Erythroblast (primary cell): ENCODE data around the gene MUC12.
"Not testable (repeated sequence)": the region's sequence is repeated elsewhere in the genome, so short reads cannot be mapped to it uniquely, and the experiment has no call there.

ENCODE experiments used
- DNase-seq, 2 experiments: peaks; one replicate each; lab custom pipeline; 2025; lab: John Stamatoyannopoulos, UW
- GATA1 ChIP-seq: IDR thresholded peaks from 2 replicates; pipeline ENCODE4 v1.6.1; 2011; ENCODE audit warnings: low read depth, mild to moderate bottlenecking, control low read depth, low read length, moderate library complexity
- POLR2A ChIP-seq: IDR thresholded peaks from 2 replicates; pipeline ENCODE4 v1.6.1; 2011; ENCODE audit warnings: mild to moderate bottlenecking, low read length

MUC12 gene

GRCh38 chr7:100966542-100967291 is 2.6 kb upstream of the MUC12 start:
- no peak for DNase-seq
- TF ChIP-seq GATA1 (no peak), POLR2A (no peak)

- TF ChIP-seq GATA1 (no peak), POLR2A (no peak)
- no peak for DNase-seq
Observed at GRCh38 chr7:100967292-100967863, 2.0 kb upstream of the MUC12 start.

DNA sequence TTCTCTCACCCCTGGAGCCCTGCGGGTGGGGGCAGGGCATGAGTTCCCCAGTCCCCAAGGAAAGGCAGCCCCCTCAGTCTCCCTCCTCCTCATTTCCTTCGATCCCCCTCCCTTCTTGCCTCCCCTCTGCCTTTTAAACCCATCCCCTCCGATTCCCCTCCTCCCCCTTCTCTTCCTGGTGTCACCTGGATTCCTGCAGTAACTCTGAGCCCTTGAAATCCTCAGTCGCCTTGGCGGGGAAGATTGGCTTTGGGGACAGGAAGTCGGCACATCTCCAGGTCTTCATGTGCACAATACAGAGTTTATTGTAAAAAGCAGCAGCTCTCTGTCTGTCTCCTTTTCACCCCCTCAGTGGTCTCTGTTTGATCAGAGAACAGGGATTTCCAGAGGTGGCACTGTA is 1.3 kb upstream of the MUC12 start:
- DNase-seq: no peak
- TF ChIP-seq GATA1 (no peak), POLR2A (no peak)

- no peak for DNase-seq
- TF ChIP-seq POLR2A: no peak
- TF ChIP-seq GATA1: no peak
Observed at GRCh38 chr7:100968650-100969049, 715 bp upstream of the MUC12 start.

DNA sequence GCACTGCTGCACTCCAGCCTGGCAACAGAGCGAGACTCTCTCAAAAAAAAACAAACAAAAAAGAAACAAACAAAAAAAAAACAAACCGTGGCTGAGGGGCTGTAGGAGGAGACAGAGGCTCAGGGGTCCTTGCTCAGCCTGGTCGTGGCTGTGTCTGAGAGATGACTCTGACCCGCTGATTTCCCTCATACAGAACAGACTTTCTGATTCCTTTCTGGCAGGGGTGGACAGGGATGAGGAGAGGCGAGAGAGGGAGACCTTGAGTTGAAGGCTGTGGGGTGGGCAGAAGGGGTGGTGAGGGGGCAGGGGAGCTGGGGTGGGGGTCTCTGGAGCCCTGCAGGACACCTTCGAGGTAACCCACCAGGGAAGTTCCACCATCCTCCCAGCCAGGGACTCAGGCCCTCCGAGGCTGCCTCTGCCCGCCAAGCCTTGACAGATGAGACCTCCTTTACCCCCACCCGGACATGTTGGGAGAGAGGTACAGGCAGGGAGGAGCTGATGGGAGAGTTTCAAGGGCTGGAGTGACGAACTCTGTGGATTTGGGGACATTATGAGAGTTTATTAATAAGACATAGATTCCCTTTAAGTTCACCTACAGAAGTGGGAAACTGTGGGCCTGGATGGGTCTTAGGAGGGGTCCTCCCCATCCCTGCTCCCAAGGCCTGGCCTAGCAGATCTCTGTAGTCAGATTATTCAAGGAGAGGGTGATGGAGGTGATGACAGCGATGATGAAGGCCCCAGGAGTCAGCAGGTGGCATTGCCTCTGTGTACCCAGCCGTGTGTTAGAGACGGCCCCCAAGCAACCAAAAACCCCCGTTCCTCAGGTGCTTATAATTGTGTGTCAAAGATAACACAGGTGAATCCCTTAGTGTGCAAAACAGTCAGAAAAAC is 2.0 kb downstream of the MUC12 start:
- no peak for DNase-seq
- TF ChIP-seq GATA1 (no peak), POLR2A (no peak)

DNA sequence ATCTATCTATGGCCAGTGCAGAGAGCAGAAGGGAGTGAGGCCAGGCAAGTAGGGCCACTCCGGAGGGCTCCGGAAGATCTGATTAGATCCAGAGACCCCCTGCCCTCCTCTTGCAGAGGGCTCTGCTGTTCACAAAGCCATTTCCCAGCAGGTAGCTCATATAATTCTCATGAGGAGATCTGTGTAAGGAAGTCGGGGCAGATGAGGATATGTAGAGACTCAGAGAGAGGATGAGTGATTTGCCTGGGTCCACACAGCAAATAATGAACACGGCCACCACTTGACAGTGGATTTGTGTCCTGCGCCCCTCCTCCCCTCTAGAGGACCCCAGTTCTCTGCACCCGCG is 2.6 kb downstream of the MUC12 start:
- DNase-seq: no peak
- TF ChIP-seq POLR2A: no peak
- no peak for TF ChIP-seq GATA1

DNA sequence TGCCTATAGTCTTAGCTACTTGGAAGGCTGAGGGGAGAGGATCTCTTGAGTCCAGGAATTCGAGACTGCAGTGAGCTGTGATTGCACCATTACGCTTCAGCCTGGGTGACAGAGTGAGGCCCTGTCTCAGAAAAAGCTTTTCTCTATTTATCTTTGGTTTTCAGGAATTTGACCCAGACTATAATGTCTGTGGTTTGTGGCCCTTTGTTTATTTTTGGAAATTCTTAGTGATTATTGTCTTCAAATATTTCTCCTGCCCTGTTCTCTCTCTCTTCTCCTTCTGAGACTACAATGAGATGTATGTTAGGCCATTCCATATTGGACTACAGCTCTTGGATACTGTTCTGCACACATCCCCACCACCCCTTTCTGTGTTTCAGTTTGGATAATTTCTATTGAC is 4.7 kb downstream of the MUC12 start:
- TF ChIP-seq GATA1 (no peak), POLR2A (no peak)
- DNase-seq: no peak

GRCh38 chr7:100975371-100975821 is 6.0 kb downstream of the MUC12 start:
- TF ChIP-seq POLR2A (no peak), GATA1 (no peak)
- no peak for DNase-seq

GRCh38 chr7:100978300-100978699 is 8.9 kb downstream of the MUC12 start:
- no peak for DNase-seq
- TF ChIP-seq POLR2A: no peak
- no peak for TF ChIP-seq GATA1

GRCh38 chr7:100983451-100984187 is 14.3 kb downstream of the MUC12 start:
- TF ChIP-seq GATA1: no peak
- TF ChIP-seq POLR2A: no peak
- DNase-seq: no peak

DNA sequence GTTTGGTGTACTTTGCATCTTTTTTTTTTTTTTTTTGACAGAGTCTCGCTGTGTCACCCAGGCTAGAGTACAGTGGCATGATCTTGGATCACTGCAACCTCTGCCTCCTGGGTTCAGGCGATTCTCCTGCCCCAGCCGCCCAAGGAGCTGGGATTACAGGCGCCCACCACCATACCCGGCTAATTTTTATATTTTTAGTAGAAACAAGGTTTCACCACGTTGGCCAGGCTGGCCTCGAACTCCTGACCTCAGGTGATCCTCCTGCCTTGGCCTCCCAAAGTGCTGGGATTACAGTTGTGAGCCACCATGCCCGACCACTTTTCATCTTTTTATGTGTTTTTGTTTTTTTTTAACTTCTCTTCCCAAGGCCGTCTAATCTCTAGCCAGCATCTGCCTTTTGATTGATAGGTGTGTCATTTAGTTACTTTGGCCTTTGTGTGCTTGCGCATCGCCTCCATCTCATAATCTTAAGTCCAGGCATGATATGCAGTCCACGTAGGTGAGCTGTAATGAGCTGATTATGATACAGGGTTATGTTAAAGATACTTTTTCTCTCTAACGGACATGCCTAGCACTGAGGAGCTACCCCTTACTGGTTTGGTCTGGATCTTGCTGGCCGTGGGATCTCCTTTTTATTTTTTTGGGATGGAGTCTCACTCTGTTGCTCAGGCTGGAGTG is 15.0 kb downstream of the MUC12 start:
- DNase-seq: not testable (repeated sequence)

- DNase-seq: not testable (repeated sequence)
Observed at GRCh38 chr7:100985033-100985797, 15.8 kb downstream of the MUC12 start.

DNA sequence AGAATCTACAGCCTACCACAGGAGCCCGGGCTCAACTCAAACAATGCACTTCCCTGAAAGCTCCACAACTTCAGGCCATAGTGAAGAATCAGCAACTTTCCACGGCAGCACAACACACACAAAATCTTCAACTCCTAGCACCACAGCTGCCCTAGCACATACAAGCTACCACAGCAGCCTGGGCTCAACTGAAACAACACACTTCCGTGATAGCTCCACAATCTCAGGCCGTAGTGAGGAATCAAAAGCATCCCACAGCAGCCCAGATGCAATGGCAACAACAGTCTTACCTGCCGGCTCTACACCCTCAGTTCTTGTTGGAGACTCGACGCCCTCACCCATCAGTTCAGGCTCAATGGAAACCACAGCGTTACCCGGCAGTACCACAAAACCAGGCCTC is 22.3 kb downstream of the MUC12 start:
- DNase-seq: no peak
- TF ChIP-seq POLR2A: no peak
- no peak for TF ChIP-seq GATA1

DNA sequence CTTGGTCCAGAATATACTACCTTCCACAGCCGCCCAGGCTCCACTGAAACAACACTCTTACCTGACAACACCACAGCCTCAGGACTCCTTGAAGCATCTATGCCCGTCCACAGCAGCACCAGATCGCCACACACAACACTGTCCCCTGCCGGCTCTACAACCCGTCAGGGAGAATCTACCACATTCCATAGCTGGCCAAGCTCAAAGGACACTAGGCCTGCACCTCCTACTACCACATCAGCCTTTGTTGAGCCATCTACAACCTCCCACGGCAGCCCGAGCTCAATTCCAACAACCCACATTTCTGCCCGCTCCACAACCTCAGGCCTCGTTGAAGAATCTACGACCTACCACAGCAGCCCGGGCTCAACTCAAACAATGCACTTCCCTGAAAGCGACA is 22.9 kb downstream of the MUC12 start:
- not testable (repeated sequence) for DNase-seq

- DNase-seq: not testable (repeated sequence)
Observed at GRCh38 chr7:100994671-100995070, 25.3 kb downstream of the MUC12 start.

DNA sequence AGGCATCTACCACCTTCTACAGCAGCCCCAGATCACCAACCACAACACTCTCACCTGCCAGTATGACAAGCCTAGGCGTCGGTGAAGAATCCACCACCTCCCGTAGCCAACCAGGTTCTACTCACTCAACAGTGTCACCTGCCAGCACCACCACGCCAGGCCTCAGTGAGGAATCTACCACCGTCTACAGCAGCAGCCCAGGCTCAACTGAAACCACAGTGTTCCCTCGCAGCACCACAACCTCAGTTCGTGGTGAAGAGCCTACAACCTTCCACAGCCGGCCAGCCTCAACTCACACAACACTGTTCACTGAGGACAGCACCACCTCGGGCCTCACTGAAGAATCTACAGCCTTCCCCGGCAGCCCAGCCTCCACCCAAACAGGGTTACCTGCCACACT is 29.2 kb downstream of the MUC12 start:
- DNase-seq: not testable (repeated sequence)

GRCh38 chr7:100999334-100999733 is 30.0 kb downstream of the MUC12 start:
- DNase-seq: not testable (repeated sequence)

DNA sequence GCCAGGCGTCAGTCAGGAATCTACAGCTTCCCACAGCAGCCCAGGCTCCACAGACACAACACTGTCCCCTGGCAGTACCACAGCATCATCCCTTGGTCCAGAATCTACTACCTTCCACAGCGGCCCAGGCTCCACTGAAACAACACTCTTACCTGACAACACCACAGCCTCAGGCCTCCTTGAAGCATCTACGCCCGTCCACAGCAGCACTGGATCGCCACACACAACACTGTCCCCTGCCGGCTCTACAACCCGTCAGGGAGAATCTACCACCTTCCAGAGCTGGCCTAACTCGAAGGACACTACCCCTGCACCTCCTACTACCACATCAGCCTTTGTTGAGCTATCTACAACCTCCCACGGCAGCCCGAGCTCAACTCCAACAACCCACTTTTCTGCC is 30.7 kb downstream of the MUC12 start:
- DNase-seq: not testable (repeated sequence)

DNA sequence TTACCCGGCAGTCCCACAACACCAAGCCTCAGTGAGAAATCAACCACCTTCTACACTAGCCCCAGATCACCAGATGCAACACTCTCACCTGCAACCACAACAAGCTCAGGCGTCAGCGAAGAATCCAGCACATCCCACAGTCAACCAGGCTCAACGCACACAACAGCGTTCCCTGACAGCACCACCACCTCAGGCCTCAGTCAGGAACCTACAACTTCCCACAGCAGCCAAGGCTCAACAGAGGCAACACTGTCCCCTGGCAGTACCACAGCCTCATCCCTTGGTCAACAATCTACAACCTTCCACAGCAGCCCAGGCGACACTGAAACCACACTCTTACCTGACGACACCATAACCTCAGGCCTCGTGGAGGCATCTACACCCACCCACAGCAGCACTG is 33.0 kb downstream of the MUC12 start:
- DNase-seq: not testable (repeated sequence)

DNA sequence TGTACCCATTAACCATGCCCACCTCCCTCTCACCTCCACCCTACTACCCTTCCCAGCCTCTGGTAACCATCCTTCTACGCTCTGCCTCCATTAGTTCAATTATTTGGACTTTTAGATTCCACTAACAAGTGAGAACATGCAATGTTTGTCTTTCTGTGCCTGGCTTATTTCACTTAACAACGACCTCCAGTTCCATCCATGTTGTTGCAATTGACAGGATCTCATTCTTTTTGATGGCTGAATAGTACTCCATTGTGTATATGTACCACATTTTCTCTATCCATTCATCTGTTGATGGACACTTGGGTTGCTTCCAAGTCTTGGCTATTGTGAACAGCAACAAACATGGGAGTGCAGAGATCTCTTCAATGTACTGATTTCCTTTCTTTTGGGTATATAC is 38.0 kb downstream of the MUC12 start:
- not testable (repeated sequence) for DNase-seq
